Lung (tissue), 12 donors: ENCODE measurements around the gene PATE1. TPM values are rescaled to one million over a fixed set of nuclear protein-coding genes. Genes with fewer than 3 reads are reported as not detected.

ENCODE experiments used
- ATAC-seq: fragments of 200-7000 bp; cut with Tn5 transposase; one replicate; pipeline ENCODE4 v1.9.1; 2020; ENCODE audit warnings: moderate number of reproducible peaks; ENCODE audit not compliant: insufficient read depth, low FRiP score
- DNase-seq, 3 donors: peaks; one replicate each; pipeline ENCODE4 v3.0.0-alpha.2; 2013 to 2017
- H3K27ac ChIP-seq, 2 donors: one replicate each; pipeline ENCODE4 v1.5.1; 2013; ENCODE audit warnings: mild to moderate bottlenecking in 2 of 2, moderate library complexity in 2 of 2, control low read depth in 1 of 2, inconsistent platforms in 1 of 2, low read depth in 1 of 2, low read length in 1 of 2
- H3K27me3 ChIP-seq, 3 donors: one replicate each; pipeline ENCODE4 v1.5.1; 2013; ENCODE audit warnings: low read length in 2 of 3; ENCODE audit not compliant: control insufficient read depth in 3 of 3, insufficient read depth in 3 of 3
- H3K36me3 ChIP-seq, 4 donors: one replicate each; pipeline ENCODE4 v1.5.1; 2013; ENCODE audit warnings: low read length in 4 of 4, mild to moderate bottlenecking in 1 of 4, moderate library complexity in 1 of 4; ENCODE audit not compliant: control insufficient read depth in 4 of 4, insufficient read depth in 4 of 4
- H3K4me1 ChIP-seq, 5 donors: one replicate each; pipeline ENCODE4 v1.5.1; 2013; ENCODE audit warnings: low read length in 5 of 5, mild to moderate bottlenecking in 2 of 5, moderate library complexity in 1 of 5; ENCODE audit not compliant: control insufficient read depth in 5 of 5, insufficient read depth in 5 of 5
- H3K4me3 ChIP-seq: one replicate; pipeline ENCODE4 v1.5.1; 2013; ENCODE audit warnings: mild to moderate bottlenecking, control low read depth, moderate library complexity
- H3K9ac ChIP-seq, 2 donors: one replicate each; pipeline ENCODE4 v1.5.1; 2013; ENCODE audit warnings: low read length in 2 of 2, control low read depth in 1 of 2; ENCODE audit not compliant: insufficient read depth in 1 of 2
- H3K9me3 ChIP-seq, 4 donors: one replicate each; pipeline ENCODE4 v1.5.1; 2013; ENCODE audit warnings: low read length in 3 of 4, mild to moderate bottlenecking in 1 of 4, moderate library complexity in 1 of 4; ENCODE audit not compliant: control insufficient read depth in 4 of 4, insufficient read depth in 3 of 4
- WGBS, 2 donors: extraction: QIAGEN DNeasy Blood & Tissue Kit; methylation state at CpG; one replicate each; pipeline ENCODE4 v1.1.7; 2013; 5-methylcytosine and 5-hydroxymethylcytosine counted together
- polyA plus RNA-seq, 2 donors: library from polyadenylated mRNA; stranded (reverse); fragments of 200-250 nt; gene quantifications; one replicate each; pipeline ENCODE4 v1.2.1, GENCODE V29; 2013
- total RNA-seq, 2 donors: library from RNA; depleted of rRNA in 1 of 2; stranded (reverse); fragments of >200 nt in 1 of 2; gene quantifications; one replicate each; pipeline ENCODE4 v1.2.1, GENCODE V29; 2014 to 2021
- TF ChIP-seq, protein P1 (sequence below): IDR thresholded peaks from 2 replicates; pipeline ENCODE4 v1.5.1; 2012; ENCODE audit warnings: mild to moderate bottlenecking; ENCODE audit errors: control extremely low read depth, extremely low read depth
- donor health status: control.
- donor health status: control.
- donor health status: Bipolar disorder and iron deficiency.
- donor health status: healthy.
- donor health status: DM: yes; HTN: yes; CAD: no.

Gene PATE1
- total and polyA plus RNA-seq, 4 donors: not detected

DNA sequence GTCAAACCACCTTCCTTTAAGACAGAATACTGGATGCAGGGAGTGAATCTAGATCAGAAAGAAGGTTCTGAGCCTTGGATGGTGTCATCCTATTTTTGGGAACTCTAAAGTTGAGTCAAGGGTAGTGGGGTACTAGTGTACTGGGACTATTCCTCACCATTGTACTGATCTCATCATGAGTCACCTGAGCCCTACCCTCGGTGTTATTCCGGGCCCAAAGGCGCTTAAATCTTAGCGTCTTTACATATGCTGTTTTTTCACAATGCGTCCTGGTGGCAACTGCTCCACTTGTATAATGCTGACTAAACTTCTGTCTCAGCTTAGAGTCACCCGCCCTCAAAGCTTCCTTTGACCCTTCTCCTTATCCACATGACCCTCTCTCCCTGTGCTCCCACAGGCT is 25.3 kb upstream of the PATE1 start:
- Histone ChIP-seq H3K9ac (no peak overlapping the region), H3K4me3 (no peak overlapping the region), H3K4me1 (no peaks in the 10 kb centered on the region), H3K27ac (no peak overlapping the region), H3K27me3 (peaks cover 0 to 4% (median 0%) of the 10 kb centered on the region in 3 donors), H3K36me3 (no peaks in the 10 kb centered on the region), H3K9me3 (no peaks in the 10 kb centered on the region)
- TF ChIP-seq, protein P1, sequence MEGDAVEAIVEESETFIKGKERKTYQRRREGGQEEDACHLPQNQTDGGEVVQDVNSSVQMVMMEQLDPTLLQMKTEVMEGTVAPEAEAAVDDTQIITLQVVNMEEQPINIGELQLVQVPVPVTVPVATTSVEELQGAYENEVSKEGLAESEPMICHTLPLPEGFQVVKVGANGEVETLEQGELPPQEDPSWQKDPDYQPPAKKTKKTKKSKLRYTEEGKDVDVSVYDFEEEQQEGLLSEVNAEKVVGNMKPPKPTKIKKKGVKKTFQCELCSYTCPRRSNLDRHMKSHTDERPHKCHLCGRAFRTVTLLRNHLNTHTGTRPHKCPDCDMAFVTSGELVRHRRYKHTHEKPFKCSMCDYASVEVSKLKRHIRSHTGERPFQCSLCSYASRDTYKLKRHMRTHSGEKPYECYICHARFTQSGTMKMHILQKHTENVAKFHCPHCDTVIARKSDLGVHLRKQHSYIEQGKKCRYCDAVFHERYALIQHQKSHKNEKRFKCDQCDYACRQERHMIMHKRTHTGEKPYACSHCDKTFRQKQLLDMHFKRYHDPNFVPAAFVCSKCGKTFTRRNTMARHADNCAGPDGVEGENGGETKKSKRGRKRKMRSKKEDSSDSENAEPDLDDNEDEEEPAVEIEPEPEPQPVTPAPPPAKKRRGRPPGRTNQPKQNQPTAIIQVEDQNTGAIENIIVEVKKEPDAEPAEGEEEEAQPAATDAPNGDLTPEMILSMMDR: no peak
- 87 to 93% methylated on average over 6 of the region's 6 CpGs for WGBS, 2 donors
- no peak for DNase-seq
- ATAC-seq: no peak

DNA sequence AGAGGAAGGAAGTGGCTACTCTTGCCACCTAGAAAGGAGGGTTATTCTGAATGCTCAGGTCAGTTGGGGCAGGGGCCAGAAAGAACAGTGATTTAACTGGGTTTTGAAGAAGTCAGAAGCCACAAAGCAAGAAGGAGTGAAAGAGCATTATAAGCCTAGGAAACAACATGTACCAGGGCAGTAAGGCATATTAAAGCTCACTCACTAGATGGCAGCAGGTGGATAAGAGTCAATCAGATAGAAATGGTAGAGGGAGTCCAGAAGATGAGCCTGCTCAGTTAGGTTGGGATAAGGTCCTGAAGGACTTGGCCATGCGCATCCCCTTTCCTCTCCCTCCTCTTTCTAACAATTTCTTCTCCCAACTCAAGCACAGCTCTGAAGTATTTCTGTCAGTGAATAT is 22.0 kb upstream of the PATE1 start:
- no peak for ATAC-seq

DNA sequence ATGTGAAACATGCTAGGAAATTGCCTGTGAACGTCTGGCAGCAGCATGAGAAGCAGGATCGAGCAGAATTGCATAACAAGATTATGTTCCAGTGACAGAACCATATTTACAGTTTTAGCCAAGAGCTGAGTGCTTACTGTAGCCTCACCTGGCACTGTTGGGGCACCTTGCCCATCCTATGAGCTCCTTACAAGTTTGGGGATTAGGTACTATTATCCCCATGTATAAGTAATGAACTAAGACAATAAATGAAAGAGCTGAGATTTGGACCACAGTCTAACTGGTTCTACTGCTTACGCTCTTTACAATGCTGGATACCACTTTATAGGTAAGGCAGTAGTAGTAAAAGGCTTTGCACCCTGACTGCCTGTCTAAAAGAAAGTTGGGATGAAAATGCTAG is 17.1 kb upstream of the PATE1 start:
- no peak overlapping the region for H3K9ac ChIP-seq
- ATAC-seq: no peak
- 64 to 70% methylated on average over 3 of the region's 3 CpGs for WGBS, 2 donors
- DNase-seq: peak in 1 of 3 donors; percentile 3
- no peaks in the 10 kb centered on the region for H3K27me3 ChIP-seq
- H3K36me3 ChIP-seq: no peaks in the 10 kb centered on the region
- TF ChIP-seq, protein P1: no peak
- H3K4me3 ChIP-seq: no peak overlapping the region
- peaks cover 0 to 4% (median 1%) of the 10 kb centered on the region in 4 donors for H3K9me3 ChIP-seq
- no peaks in the 10 kb centered on the region for H3K4me1 ChIP-seq
- no peak overlapping the region for H3K27ac ChIP-seq

More for the DNA sequence above, 22.0 kb upstream of the PATE1 start:
- peak in 1 of 3 donors; percentile 16 for DNase-seq
- 88 to 89% methylated on average over 1 of the region's 1 CpG for WGBS, 2 donors
- Histone ChIP-seq H3K9me3 (peaks cover 0 to 4% (median 0%) of the 10 kb centered on the region in 4 donors), H3K27ac (no peak overlapping the region), H3K9ac (no peak overlapping the region), H3K36me3 (no peaks in the 10 kb centered on the region), H3K27me3 (peaks cover 0 to 4% (median 0%) of the 10 kb centered on the region in 3 donors), H3K4me3 (no peak overlapping the region), H3K4me1 (no peaks in the 10 kb centered on the region)
- TF ChIP-seq, protein P1: no peak

DNA sequence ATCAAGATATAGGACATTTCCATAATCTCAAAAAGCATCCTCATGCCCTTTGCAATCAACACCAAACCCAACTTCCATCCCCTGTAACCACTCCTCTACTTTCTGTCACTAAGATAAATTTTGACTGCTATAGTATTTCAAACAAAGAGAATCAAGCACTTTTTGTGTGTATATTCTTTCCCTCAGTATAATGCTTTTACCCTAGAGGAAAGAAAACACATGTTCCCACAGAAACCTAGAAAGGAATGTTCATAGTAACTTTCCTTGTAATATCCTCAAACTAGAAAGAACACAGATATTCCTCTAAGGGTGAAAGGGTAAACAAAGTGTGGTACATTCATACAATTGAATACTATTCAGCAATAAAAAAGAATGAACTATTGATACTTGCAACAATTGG is 5.5 kb upstream of the PATE1 start:
- Histone ChIP-seq H3K27ac (no peak overlapping the region), H3K27me3 (peaks cover 0 to 3% (median 0%) of the 10 kb centered on the region in 3 donors), H3K36me3 (no peaks in the 10 kb centered on the region), H3K9ac (no peak overlapping the region), H3K9me3 (no peaks in the 10 kb centered on the region), H3K4me1 (no peaks in the 10 kb centered on the region), H3K4me3 (no peak overlapping the region)
- TF ChIP-seq, protein P1: no peak
- DNase-seq (no peak), ATAC-seq (no peak)
